GM20000 (cell line): ENCODE data around the gene WDR7.
A peak's percentile ranks its signal among the peaks of the same experiment; 100 is the strongest.

Source experiments
- DNase-seq: peaks from one replicate; pipeline ENCODE4 v3.0.0; 2012; ENCODE audit warnings: low spot score
- TF ChIP-seq, protein P1 (sequence below): IDR thresholded peaks from 2 replicates; pipeline ENCODE4 v1.5.1; 2012; ENCODE audit warnings: mild to moderate bottlenecking, control low read depth; ENCODE audit errors: extremely low read depth, missing control alignments

WDR7 gene

GRCh38 chr18:57084331-57085271, 433.4 kb downstream of the WDR7 start:
- DNase-seq = peak; percentile 48
- TF ChIP-seq, protein P1, sequence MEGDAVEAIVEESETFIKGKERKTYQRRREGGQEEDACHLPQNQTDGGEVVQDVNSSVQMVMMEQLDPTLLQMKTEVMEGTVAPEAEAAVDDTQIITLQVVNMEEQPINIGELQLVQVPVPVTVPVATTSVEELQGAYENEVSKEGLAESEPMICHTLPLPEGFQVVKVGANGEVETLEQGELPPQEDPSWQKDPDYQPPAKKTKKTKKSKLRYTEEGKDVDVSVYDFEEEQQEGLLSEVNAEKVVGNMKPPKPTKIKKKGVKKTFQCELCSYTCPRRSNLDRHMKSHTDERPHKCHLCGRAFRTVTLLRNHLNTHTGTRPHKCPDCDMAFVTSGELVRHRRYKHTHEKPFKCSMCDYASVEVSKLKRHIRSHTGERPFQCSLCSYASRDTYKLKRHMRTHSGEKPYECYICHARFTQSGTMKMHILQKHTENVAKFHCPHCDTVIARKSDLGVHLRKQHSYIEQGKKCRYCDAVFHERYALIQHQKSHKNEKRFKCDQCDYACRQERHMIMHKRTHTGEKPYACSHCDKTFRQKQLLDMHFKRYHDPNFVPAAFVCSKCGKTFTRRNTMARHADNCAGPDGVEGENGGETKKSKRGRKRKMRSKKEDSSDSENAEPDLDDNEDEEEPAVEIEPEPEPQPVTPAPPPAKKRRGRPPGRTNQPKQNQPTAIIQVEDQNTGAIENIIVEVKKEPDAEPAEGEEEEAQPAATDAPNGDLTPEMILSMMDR = no peak

DNA sequence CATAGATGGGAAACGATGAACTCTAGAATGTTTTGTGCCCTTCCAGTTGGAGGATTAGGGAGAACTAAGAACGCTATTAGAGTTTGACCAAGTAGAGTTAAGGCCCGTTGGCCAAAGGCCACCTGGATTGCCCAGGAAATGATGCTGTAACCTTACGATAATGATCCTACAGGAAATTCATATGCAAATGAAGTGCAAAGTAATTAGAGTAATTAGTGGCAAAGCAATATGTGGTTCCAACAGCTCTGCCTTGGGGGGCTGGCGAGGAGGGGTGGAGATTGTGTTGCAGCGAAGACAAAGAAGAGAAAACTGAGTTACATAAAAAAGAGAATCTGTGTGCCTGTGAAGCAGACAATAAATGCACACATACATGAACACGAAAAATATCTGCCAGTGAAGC, 434.2 kb downstream of the WDR7 start:
- DNase-seq = no peak
- TF ChIP-seq, protein P1 = no peak

DNA sequence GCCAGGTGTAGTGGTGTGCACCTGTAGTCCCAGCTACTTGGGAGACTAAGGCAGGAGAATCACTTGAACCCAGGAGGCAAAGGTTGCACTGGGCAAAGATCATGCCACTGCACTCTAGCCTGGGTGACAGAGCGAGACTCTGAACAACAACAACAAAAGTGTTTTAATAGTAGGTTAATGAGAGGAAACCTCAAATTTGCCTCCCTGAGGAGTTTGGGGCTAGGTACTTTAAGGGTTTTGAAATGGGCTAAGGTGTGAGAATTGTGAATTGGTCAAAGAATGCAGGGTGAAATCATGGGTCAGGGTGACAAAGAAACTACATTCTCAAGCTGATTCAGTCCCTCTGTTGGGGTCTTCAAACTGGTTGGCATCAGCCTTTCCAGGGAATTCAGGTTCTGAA, 435.0 kb downstream of the WDR7 start:
- no peak for DNase-seq
- TF ChIP-seq, protein P1 = no peak
